ENCODE results near the gene CLPSL2. TPM values are rescaled to one million over a fixed set of nuclear protein-coding genes. Genes with fewer than 3 reads are reported as not detected.

CLPSL2 gene
- total and polyA plus RNA-seq, 2 experiments from 2014 or later, result not detected

DNA sequence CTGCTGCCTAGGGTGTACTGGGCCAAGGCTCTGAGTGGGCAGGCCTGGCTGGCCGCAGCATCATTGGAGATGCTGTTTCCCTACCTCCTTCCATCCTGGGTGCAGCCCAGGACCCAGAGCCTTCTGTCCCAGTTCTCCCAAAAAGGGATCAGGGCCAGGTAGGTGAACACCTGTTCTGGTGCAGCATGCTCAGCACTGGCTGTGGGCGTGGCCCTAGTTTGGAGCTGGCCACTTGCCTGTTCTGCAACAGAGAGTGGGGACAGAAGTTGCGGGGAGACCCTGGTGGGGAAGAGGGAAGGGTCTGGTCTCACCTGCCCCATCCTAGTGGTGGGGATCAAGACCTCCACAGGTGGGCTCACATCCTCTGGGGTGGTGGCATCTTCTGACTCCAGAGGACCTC, 40.9 kb upstream of the CLPSL2 start:
- H3K9me2 ChIP-seq (replicated peaks; ENCODE audit: insufficient read depth), result no peaks in the 10 kb centered on the region
- H3K27ac ChIP-seq, result no peak overlapping the region
- TF ChIP-seq EZH2 (IDR thresholded peaks at IDR 0.05; ENCODE audit: borderline replicate concordance) (no peak), EZH2phosphoT487 (IDR thresholded peaks at IDR 0.05; ENCODE audit: low read depth, severe bottlenecking, unreplicated experiment) (no peak)
- TF ChIP-seq, protein P1, sequence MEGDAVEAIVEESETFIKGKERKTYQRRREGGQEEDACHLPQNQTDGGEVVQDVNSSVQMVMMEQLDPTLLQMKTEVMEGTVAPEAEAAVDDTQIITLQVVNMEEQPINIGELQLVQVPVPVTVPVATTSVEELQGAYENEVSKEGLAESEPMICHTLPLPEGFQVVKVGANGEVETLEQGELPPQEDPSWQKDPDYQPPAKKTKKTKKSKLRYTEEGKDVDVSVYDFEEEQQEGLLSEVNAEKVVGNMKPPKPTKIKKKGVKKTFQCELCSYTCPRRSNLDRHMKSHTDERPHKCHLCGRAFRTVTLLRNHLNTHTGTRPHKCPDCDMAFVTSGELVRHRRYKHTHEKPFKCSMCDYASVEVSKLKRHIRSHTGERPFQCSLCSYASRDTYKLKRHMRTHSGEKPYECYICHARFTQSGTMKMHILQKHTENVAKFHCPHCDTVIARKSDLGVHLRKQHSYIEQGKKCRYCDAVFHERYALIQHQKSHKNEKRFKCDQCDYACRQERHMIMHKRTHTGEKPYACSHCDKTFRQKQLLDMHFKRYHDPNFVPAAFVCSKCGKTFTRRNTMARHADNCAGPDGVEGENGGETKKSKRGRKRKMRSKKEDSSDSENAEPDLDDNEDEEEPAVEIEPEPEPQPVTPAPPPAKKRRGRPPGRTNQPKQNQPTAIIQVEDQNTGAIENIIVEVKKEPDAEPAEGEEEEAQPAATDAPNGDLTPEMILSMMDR (IDR thresholded peaks at IDR 0.05; ENCODE audit: poor library complexity), result no peak
- WGBS (ENCODE audit: low lambda C conversion rate, missing lambda C conversion rate), result 98% methylated on average over 3 of the region's 3 CpGs
- no peak overlapping the region for H3K4me2 ChIP-seq
- no peak overlapping the region for H3K4me3 ChIP-seq
- H4K20me1 ChIP-seq (ENCODE audit: insufficient read depth, poor library complexity, severe bottlenecking), result no peaks in the 10 kb centered on the region
- DNase-seq (ENCODE audit: low spot score), result no peak
- no peak overlapping the region for H2AFZ ChIP-seq
- no peaks in the 10 kb centered on the region for H3K79me2 ChIP-seq
- no peaks in the 10 kb centered on the region for H3K36me3 ChIP-seq (replicated peaks; ENCODE audit: insufficient read depth, low read depth)
- no peaks in the 10 kb centered on the region for H3K27me3 ChIP-seq
- H3K4me1 ChIP-seq (ENCODE audit: insufficient read depth), result peaks cover 29% of the 10 kb centered on the region
- no peaks in the 10 kb centered on the region for H3K9me3 ChIP-seq (ENCODE audit: low read depth)

DNA sequence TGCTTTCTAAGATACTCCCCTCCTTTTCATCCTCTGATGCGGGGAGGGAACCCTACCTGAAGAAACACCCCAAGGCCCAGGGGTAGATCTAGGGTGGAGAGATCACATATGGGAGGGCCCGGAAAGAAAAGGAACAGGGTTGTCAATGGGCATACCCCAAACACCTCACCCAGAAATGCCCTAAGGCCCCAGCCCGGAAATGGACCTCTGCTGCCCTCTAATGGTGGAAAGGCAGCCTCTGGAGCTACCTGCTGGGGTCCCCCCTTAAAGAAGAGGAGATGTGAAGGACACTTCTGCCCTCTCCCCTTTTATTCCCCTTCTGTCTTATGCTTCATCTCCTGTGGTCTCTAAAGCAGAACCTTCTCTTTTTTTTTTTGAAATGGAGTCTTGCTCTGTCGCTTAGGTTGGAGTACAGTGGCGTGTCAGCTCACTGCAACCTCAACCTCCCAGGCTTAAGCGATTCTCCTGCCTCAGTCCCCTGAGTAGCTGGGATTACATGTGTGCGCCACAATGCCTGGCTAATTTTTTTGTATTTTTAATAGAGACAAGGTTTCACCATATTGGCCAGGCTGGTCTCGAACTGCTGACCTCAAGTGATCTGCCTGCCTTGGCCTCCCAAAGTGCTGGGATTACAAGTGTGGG, 40.0 kb upstream of the CLPSL2 start:
- H3K4me1 ChIP-seq (ENCODE audit: insufficient read depth), result peaks cover 21% of the 10 kb centered on the region
- H4K20me1 ChIP-seq (ENCODE audit: insufficient read depth, poor library complexity, severe bottlenecking), result no peaks in the 10 kb centered on the region
- WGBS (ENCODE audit: low lambda C conversion rate, missing lambda C conversion rate), result 69% methylated on average over 8 of the region's 8 CpGs
- peak; percentile 78 for DNase-seq (ENCODE audit: low spot score)
- no peaks in the 10 kb centered on the region for H3K79me2 ChIP-seq
- no peak overlapping the region for H3K27ac ChIP-seq
- TF ChIP-seq, protein P1 (IDR thresholded peaks at IDR 0.05; ENCODE audit: poor library complexity), result peak; percentile 92
- no peak for TF ChIP-seq EZH2 (IDR thresholded peaks at IDR 0.05; ENCODE audit: borderline replicate concordance)
- no peaks in the 10 kb centered on the region for H3K9me2 ChIP-seq (replicated peaks; ENCODE audit: insufficient read depth)
- H3K27me3 ChIP-seq, result no peaks in the 10 kb centered on the region
- no peaks in the 10 kb centered on the region for H3K36me3 ChIP-seq (replicated peaks; ENCODE audit: insufficient read depth, low read depth)
- no peak overlapping the region for H3K4me2 ChIP-seq
- no peak overlapping the region for H3K4me3 ChIP-seq
- no peaks in the 10 kb centered on the region for H3K9me3 ChIP-seq (ENCODE audit: low read depth)
- H2AFZ ChIP-seq, result no peak overlapping the region

DNA sequence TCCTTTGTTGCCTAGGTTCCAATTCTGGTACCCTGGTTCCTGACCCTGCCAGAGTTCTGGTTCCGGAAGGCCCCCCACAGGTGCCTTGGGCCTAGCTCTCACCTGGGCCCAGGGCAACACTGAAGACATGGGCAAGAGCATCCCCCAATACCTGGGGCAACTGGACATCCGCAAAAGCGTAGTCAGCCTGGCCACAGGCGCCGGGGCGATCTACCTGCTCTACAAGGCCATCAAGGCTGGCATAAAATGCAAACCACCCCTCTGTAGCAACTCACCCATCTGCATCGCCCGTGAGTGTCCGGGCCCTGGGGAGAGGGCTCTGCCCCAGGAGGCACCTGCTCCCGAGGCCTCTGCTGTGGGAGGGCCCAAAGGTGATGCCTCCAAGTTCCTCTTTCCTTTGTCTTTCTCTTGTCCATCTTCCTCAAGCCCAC, 39.4 kb upstream of the CLPSL2 start, which contains the start of gene ARMC12:
ARMC12 (plus strand) TSS at position 51 of the 431 bp plus-strand sequence; CDS start at position 128, 77 bp downstream.
- no peak within 1 kb of the TSS for H3K27ac ChIP-seq
- H3K4me1 ChIP-seq (ENCODE audit: insufficient read depth), result peaks cover 21% of the 10 kb centered on the region
- DNase-seq (ENCODE audit: low spot score), result no peak
- no peaks in the 10 kb centered on the region for H3K9me2 ChIP-seq (replicated peaks; ENCODE audit: insufficient read depth)
- H3K4me3 ChIP-seq, result no peak within 1 kb of the TSS
- WGBS (ENCODE audit: low lambda C conversion rate, missing lambda C conversion rate), result 97% methylated on average over 10 of the region's 10 CpGs
- H4K20me1 ChIP-seq (ENCODE audit: insufficient read depth, poor library complexity, severe bottlenecking), result no peaks in the 10 kb centered on the region
- H2AFZ ChIP-seq, result no peak within 1 kb of the TSS
- TF ChIP-seq EZH2phosphoT487 (IDR thresholded peaks at IDR 0.05; ENCODE audit: low read depth, severe bottlenecking, unreplicated experiment) (no peak), EZH2 (IDR thresholded peaks at IDR 0.05; ENCODE audit: borderline replicate concordance) (no peak)
- TF ChIP-seq, protein P1 (IDR thresholded peaks at IDR 0.05; ENCODE audit: poor library complexity), result no peak
- H3K27me3 ChIP-seq, result no peaks in the 10 kb centered on the region
- H3K9me3 ChIP-seq (ENCODE audit: low read depth), result no peaks in the 10 kb centered on the region
- H3K36me3 ChIP-seq (replicated peaks; ENCODE audit: insufficient read depth, low read depth), result no peaks in the 10 kb centered on the region
- H3K79me2 ChIP-seq, result no peaks in the 10 kb centered on the region
- H3K4me2 ChIP-seq, result no peak within 1 kb of the TSS

All from hepatocyte (in vitro differentiated cells).